HepG2 (cell line): ENCODE data around the gene MCAM. TPM values are rescaled to one million over a fixed set of nuclear protein-coding genes. Genes with fewer than 3 reads are reported as not detected.
A peak's percentile ranks its signal among the peaks of the same experiment; 100 is the strongest.

Experiments
- CHD4 ChIP-seq: fragments of 200-600 bp; sonication (generic); IDR thresholded peaks from 2 replicates; pipeline ENCODE4 v1.7.0; 2017; ENCODE audit warnings: mild to moderate bottlenecking, low read length, borderline replicate concordance
- FOXK1 ChIP-seq: sonication (generic); formaldehyde crosslinking; IDR thresholded peaks from 2 replicates; pipeline ENCODE4 v1.4.0; 2020; ENCODE audit warnings: low read depth, missing genetic modification reagents, borderline replicate concordance
- FOXP4 ChIP-seq: sonication (generic); formaldehyde crosslinking; IDR thresholded peaks from 2 replicates; pipeline ENCODE4 v1.4.0; 2020; ENCODE audit warnings: missing genetic modification reagents
- MED13 ChIP-seq: sonication (generic); formaldehyde crosslinking; IDR thresholded peaks from 2 replicates; pipeline ENCODE4 v1.5.0; 2020; ENCODE audit warnings: missing genetic modification reagents
- RBM39 ChIP-seq: fragments of 200-400 bp; formaldehyde crosslinking; IDR thresholded peaks from one replicate; pipeline ENCODE4 v1.6.1; 2018; ENCODE audit warnings: antibody characterized with exemption, mild to moderate bottlenecking, low read depth, low read length; ENCODE audit not compliant: poor library complexity, severe bottlenecking
- ZNF281 ChIP-seq: sonication (generic); formaldehyde crosslinking; IDR thresholded peaks from 2 replicates; pipeline ENCODE4 v1.4.0; 2020; ENCODE audit warnings: missing genetic modification reagents, borderline replicate concordance
- ZNF567 ChIP-seq: sonication (generic); formaldehyde crosslinking; IDR thresholded peaks from 2 replicates; pipeline ENCODE4 v1.8.1; 2023; ENCODE audit warnings: mild to moderate bottlenecking, missing genetic modification reagents, borderline replicate concordance
- ZNF766 ChIP-seq: sonication (generic); formaldehyde crosslinking; IDR thresholded peaks from 2 replicates; pipeline ENCODE4 v1.5.0; 2020; ENCODE audit warnings: missing genetic modification reagents, borderline replicate concordance
- ZSCAN20 ChIP-seq: sonication (generic); formaldehyde crosslinking; IDR thresholded peaks from 2 replicates; pipeline ENCODE4 v1.4.0; 2020; ENCODE audit warnings: missing genetic modification reagents, mild to moderate bottlenecking, borderline replicate concordance
- polyA plus RNA-seq, 8 experiments: library from polyadenylated mRNA; depleted of rRNA in 3 of 8; stranded (reverse) in 7 of 8; unstranded in 1 of 8; fragments of >200 nt; fragmentation: Illumina TruSeq in 4 of 8; extraction: Trizol in 4 of 8; gene quantifications; 2 replicates each; pipeline versions ENCODE4 v1.2.1 to v1.2.3, GENCODE V29; 2011 to 2016; ENCODE audit warnings: low read depth in 4 of 8, missing spikeins in 1 of 8, mixed read lengths in 1 of 8; ENCODE audit not compliant: insufficient read depth in 1 of 8
- total RNA-seq, 5 experiments: library from RNA; depleted of rRNA; stranded (reverse); fragments of >200 nt; fragmentation: Illumina TruSeq; extraction: Trizol; gene quantifications; 2 replicates each; pipeline ENCODE4 v1.2.3, GENCODE V29; 2016; ENCODE audit warnings: low read depth in 1 of 5
- TF ChIP-seq, protein P1 (sequence below): IDR thresholded peaks from 2 replicates; pipeline ENCODE4 v1.6.1; 2016; ENCODE audit warnings: low read depth, borderline replicate concordance

Gene MCAM
- total and polyA plus RNA-seq, 2 of the 13 experiments (the other 11 are each of a cell fraction or from before 2014, with no cell fraction given): 12.1 to 15.2 TPM

DNA sequence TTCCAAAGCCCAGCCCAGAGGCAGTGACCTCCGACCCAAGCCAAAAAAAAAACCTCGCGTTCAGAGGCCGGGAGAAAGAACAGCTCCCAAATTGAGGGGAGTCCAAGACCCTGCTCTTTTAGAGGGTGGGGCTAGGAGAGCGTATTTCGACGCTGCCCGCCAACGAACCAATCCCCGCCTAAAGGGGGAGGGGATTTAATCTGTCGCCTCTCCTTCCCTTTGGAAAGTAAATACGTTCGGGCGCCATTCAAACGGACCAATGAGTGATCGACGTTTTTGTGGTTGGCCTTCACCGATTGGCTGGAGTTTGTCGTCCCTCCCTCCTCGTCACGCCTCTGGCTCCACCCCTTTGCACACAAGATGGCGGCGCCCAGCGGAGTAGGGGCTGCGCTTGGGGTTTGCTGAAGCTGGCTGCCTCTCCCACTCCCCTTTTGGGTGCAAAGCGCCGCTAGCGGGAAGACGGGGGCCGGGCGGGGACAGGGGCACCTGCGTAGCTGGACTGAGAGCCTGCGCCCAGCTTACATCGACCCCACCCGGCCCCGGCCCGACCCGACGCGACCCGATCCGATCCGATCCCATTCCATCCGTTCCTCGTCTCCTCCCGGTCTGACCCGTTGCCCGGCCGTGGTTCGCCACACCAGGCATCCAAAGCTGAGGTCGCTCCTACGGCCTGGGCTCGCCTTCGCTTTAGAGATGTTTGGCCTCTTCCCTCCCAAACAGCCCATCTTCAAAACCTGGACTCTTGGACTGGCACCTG, 17.4 kb upstream of the MCAM start, which contains the start of gene RNF26 (continued):
- TF ChIP-seq, protein P1, sequence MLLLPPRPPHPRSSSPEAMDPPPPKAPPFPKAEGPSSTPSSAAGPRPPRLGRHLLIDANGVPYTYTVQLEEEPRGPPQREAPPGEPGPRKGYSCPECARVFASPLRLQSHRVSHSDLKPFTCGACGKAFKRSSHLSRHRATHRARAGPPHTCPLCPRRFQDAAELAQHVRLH (CRISPR knock-in tag): peak; percentile 39; the same call in 1 of the 2 replicates
- TF ChIP-seq ZNF567 (CRISPR knock-in tag): no peak
- TF ChIP-seq RBM39: peak; percentile 41
- TF ChIP-seq ZNF766 (CRISPR knock-in tag): 0 out of 2 replicates have a peak, but pooled peaks have one; percentile 65
- no peak for TF ChIP-seq CHD4
- 0 out of 2 replicates have a peak, but pooled peaks have one; percentile 78 for TF ChIP-seq ZSCAN20 (CRISPR knock-in tag)
- TF ChIP-seq FOXK1: peak; percentile 89
- TF ChIP-seq FOXP4 (CRISPR knock-in tag): peak; percentile 41; the same call in 1 of the 2 replicates
- TF ChIP-seq MED13 (CRISPR knock-in tag): 0 out of 2 replicates have a peak, but pooled peaks have one; percentile 52
- peak; percentile 67; the same call in 1 of the 2 replicates for TF ChIP-seq ZNF281 (CRISPR knock-in tag)
